Kidney (tissue), 14 donors: Measurements from ENCODE around the gene TECRL. TPM values are rescaled to one million over a fixed set of nuclear protein-coding genes. Genes with fewer than 3 reads are reported as not detected.

ENCODE experiments used
- DNase-seq, 5 donors: peaks; one replicate each; pipeline ENCODE4 v3.0.0-alpha.2; 2013 to 2020
- FAIRE-seq: peaks from 2 replicates; lab custom pipeline; 2012; peaks lifted over from hg19 to GRCh38; lab: Jason Lieb, UNC
- H3K27ac ChIP-seq, 2 donors: one replicate each; pipeline ENCODE4 v1.7.0; 2013; ENCODE audit warnings: low read depth in 2 of 2, low read length in 2 of 2, inconsistent platforms in 1 of 2
- H3K27me3 ChIP-seq: one replicate; pipeline ENCODE4 v1.7.1; 2013; ENCODE audit warnings: low read length, inconsistent platforms; ENCODE audit not compliant: control insufficient read depth, insufficient read depth
- H3K36me3 ChIP-seq, 3 donors: one replicate each; pipeline versions ENCODE4 v1.7.0 to v1.7.1; 2013; ENCODE audit warnings: low read length in 3 of 3, control low read depth in 1 of 3, inconsistent platforms in 1 of 3; ENCODE audit not compliant: insufficient read depth in 3 of 3, control insufficient read depth in 2 of 3
- H3K4me1 ChIP-seq, 3 donors: one replicate each; pipeline versions ENCODE4 v1.7.0 to v1.7.1; 2013; ENCODE audit warnings: low read length in 3 of 3, inconsistent platforms in 1 of 3, low read depth in 1 of 3; ENCODE audit not compliant: control insufficient read depth in 2 of 3, insufficient read depth in 2 of 3
- H3K4me3 ChIP-seq, 3 donors: one replicate each; pipeline versions ENCODE4 v1.7.0 to v1.8.1; 2013; ENCODE audit warnings: low read length in 3 of 3, control low read depth in 1 of 3, inconsistent platforms in 1 of 3
- H3K9ac ChIP-seq, 3 donors: one replicate each; pipeline versions ENCODE4 v1.7.0 to v1.7.1; 2013; ENCODE audit warnings: low read length in 3 of 3, control low read depth in 1 of 3, inconsistent platforms in 1 of 3
- H3K9me3 ChIP-seq, 3 donors: one replicate each; pipeline versions ENCODE4 v1.7.0 to v1.7.1; 2013; ENCODE audit warnings: low read length in 3 of 3, control low read depth in 1 of 3, inconsistent platforms in 1 of 3; ENCODE audit not compliant: control insufficient read depth in 2 of 3, insufficient read depth in 1 of 3
- intact Hi-C: fragments of 100-400 bp; cut with DNase I; formaldehyde crosslinking; loops from one replicate; pipeline ENCODE4 v1.11.1; 2022
- polyA plus RNA-seq: library from polyadenylated mRNA; stranded (reverse); fragments of 350-450 nt; fragmentation: Illumina TruSeq; extraction: RNeasy Lipid Tissue Mini Kit (QIAGEN cat#74804); gene quantifications from one replicate; pipeline ENCODE4 v1.2.3, GENCODE V29; 2014; ENCODE audit warnings: low read depth, low replicate concordance; ENCODE audit not compliant: insufficient read depth
- total RNA-seq: library from RNA; stranded (reverse); fragmentation: NEBNext Ultra II Directional; extraction: Animal tissue kit (Norgen Biotek cat#: 25700); gene quantifications from one replicate; pipeline ENCODE4 v1.2.1, GENCODE V29; 2021
- TF ChIP-seq, protein P1 (sequence below): IDR thresholded peaks from 3 replicates; pipeline ENCODE4 v1.5.1; 2012; ENCODE audit warnings: mild to moderate bottlenecking, moderate library complexity, borderline replicate concordance; ENCODE audit not compliant: insufficient read depth; ENCODE audit errors: extremely low read depth
- donor health status: control.
- donor health status: control.
- donor health status: control.
- donor health status: control.
- donor health status: control.
- donor health status: DM: yes; HTN: yes; CAD: no.
- donor health status: Normal renal cell carcinoma (clear cell type).

Gene TECRL
- total and polyA plus RNA-seq, 2 donors from 2014 or later: not detected

DNA sequence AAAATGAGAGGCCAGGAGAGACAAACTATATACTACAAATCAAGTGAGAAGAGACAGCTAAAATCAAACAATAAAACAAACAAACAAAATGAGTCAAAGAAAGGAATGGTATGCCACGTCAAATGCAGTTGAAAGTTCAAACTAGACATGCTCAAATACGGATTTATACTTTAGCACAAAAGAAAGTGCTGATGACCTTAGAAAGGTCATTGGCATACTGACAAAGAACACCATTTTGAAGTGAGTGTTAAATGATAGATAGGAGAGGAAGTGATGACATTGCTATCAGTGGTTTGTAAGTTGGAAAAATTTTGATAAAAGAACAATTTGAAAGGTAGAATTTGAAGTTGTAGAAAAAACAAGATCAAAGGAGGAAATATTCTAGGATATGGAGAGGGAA is 55.3 kb downstream of the TECRL start:
- Histone ChIP-seq H3K27ac (no peak overlapping the region), H3K9me3 (no peaks in the 10 kb centered on the region), H3K4me3 (no peak overlapping the region), H3K9ac (no peak overlapping the region), H3K27me3 (no peaks in the 10 kb centered on the region), H3K4me1 (no peaks in the 10 kb centered on the region), H3K36me3 (no peaks in the 10 kb centered on the region)
- TF ChIP-seq, protein P1, sequence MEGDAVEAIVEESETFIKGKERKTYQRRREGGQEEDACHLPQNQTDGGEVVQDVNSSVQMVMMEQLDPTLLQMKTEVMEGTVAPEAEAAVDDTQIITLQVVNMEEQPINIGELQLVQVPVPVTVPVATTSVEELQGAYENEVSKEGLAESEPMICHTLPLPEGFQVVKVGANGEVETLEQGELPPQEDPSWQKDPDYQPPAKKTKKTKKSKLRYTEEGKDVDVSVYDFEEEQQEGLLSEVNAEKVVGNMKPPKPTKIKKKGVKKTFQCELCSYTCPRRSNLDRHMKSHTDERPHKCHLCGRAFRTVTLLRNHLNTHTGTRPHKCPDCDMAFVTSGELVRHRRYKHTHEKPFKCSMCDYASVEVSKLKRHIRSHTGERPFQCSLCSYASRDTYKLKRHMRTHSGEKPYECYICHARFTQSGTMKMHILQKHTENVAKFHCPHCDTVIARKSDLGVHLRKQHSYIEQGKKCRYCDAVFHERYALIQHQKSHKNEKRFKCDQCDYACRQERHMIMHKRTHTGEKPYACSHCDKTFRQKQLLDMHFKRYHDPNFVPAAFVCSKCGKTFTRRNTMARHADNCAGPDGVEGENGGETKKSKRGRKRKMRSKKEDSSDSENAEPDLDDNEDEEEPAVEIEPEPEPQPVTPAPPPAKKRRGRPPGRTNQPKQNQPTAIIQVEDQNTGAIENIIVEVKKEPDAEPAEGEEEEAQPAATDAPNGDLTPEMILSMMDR: no peak
- FAIRE-seq (no peak), DNase-seq (no peak)
- intact Hi-C loops: no loop called here

DNA sequence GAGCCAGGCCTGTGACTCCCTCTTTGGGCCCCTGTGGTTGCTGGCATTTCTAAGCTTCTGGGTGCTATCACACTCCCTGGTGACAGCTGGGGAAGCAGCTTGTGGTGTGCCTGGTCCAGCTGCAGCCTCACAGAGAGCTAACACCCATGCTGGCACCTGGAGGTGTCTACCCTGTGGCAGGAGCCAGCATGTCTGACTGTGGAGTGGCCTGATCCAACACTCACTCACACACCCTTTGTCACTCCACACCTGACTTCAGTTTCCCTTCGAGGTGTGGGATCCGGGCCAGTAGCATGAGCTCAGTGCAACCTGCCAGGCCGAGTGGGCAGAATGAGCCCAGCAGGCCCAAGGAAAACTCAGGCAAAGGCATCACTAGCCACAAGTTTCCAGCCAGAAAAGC is 67.5 kb downstream of the TECRL start:
- no peak for FAIRE-seq
- intact Hi-C loops: no loop called here
- H3K27ac ChIP-seq: no peak overlapping the region

DNA sequence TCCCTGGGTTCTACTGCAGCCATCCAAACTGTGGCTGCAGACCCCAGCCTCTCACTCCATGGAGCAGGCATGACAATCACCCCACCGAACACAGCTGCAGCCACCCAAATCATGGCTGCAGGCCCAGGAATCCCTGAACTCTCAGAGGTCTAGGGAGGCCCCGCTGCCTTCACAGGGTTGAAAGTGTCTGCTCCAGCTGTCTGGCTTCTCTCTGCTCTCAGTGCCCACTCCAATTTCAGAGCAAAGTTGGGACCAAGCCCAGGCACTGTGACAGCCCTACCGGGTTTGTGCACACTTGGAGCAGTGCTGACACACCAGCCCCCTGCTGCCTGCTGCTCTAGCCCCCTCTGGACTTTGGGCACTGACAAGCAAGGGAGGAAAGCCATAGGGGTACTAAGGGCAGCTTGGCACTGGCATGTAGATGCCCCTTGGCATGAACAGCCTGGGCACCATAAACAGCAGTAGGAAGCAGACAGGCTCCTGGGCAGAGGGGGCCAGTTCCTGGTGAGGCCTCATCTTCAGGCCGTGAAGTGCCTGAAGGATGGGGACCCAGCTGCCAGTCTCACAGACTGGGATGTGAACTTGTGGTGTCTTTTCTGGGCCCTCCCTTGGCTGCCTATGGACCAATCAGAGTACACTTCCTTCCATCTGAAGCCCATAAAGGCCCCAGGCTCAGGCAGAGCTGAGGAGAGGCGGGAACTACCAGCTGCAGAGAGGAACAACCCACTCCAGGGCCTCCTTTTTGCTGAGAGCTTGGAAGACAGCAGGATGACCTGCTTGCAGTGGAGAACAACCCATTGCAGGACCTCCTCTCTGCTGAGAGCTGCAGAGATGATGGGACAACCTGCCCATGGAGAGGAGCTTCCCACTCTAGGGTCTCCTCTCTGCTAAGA is 68.8 kb downstream of the TECRL start:
- no peaks in the 10 kb centered on the region for H3K9me3 ChIP-seq
- no peak overlapping the region for H3K27ac ChIP-seq
- FAIRE-seq (no peak), DNase-seq (no peak)
- H3K36me3 ChIP-seq: no peaks in the 10 kb centered on the region
- no peak overlapping the region for H3K4me3 ChIP-seq
- H3K27me3 ChIP-seq: no peaks in the 10 kb centered on the region
- no peak overlapping the region for H3K9ac ChIP-seq
- TF ChIP-seq, protein P1: no peak
- intact Hi-C loops: no loop called here
- H3K4me1 ChIP-seq: peaks cover 0 to 4% (median 0%) of the 10 kb centered on the region in 3 donors

More for the DNA sequence above, 67.5 kb downstream of the TECRL start:
- H3K4me3 ChIP-seq: no peak overlapping the region
- no peaks in the 10 kb centered on the region for H3K9me3 ChIP-seq
- peaks cover 0 to 4% (median 0%) of the 10 kb centered on the region in 3 donors for H3K4me1 ChIP-seq
- H3K27me3 ChIP-seq: no peaks in the 10 kb centered on the region
- no peaks in the 10 kb centered on the region for H3K36me3 ChIP-seq
- TF ChIP-seq, protein P1: no peak
- no peak overlapping the region for H3K9ac ChIP-seq
- no peak for DNase-seq
